Measurements from ENCODE around the gene VASH1. TPM values are rescaled to one million over a fixed set of nuclear protein-coding genes. Genes with fewer than 3 reads are reported as not detected.

The VASH1 gene
- polyA plus RNA-seq, 6 donors from 2014 or later: 0.05 to 0.61 (median 0.39) TPM; not detected in 1

DNA sequence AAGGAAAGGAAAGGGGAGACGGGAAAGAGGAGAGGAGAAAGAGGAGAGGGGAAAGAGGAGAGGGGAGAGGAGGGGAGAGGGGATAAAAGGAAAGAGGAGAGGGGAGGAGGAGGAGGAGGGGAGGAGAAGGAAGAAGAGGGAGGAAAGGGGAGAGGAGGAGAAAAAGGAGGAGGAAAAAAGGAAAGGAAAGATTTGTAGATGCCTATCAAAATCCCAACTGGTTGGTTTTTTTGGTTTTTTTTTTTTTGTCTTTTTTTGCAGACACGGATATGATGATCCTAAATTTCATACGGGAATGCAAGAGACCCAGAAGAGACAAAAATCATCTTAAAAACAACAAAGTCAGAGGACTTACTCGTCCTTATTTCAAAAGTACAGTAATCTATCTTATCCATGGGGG is 32.1 kb downstream of the VASH1 start:
- H3K4me3 Mint-ChIP-seq: no peak overlapping the region
- no peaks in the 10 kb centered on the region for H3K27me3 Mint-ChIP-seq
- ATAC-seq (ENCODE audit: low read depth in 2 of 2): no peak
- DNase-seq: no peak
- H3K9me3 Mint-ChIP-seq: peaks cover 0 to 2% (median 0%) of the 10 kb centered on the region in 7 donors
- H3K4me1 Mint-ChIP-seq: peaks cover 0 to 4% (median 0%) of the 10 kb centered on the region in 3 donors
- peak overlapping the region in 1 of 6 donors; percentile 80 for H3K27ac Mint-ChIP-seq
- H3K36me3 Mint-ChIP-seq: peaks cover 29 to 33% of the 10 kb centered on the region in 2 donors

DNA sequence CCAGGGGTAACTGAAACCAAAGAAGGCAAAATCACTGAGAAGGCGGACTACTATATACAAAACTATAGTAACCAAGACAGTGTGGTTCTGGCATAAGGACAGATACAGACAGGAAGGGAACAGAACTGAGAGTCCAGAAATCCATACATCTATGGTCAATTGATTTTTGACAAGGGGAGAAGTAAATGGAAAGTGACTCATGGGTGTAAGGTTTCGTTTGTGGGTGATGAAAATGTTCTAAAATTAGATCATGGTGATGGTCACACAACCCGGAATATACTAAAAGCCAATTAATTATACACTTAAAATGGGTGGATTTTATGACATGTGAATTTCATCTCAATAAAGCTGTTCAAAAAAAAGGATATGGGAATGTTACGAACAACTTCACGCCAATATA is 32.7 kb downstream of the VASH1 start:
- Mint-ChIP-seq H3K27ac (no peak overlapping the region), H3K27me3 (no peaks in the 10 kb centered on the region), H3K4me3 (no peak overlapping the region), H3K9me3 (peaks cover 0 to 2% (median 0%) of the 10 kb centered on the region in 7 donors), H3K4me1 (peaks cover 0 to 4% (median 0%) of the 10 kb centered on the region in 3 donors), H3K36me3 (peaks cover 24 to 27% of the 10 kb centered on the region in 2 donors)
- DNase-seq (no peak), ATAC-seq (ENCODE audit: low read depth in 2 of 2) (no peak)

DNA sequence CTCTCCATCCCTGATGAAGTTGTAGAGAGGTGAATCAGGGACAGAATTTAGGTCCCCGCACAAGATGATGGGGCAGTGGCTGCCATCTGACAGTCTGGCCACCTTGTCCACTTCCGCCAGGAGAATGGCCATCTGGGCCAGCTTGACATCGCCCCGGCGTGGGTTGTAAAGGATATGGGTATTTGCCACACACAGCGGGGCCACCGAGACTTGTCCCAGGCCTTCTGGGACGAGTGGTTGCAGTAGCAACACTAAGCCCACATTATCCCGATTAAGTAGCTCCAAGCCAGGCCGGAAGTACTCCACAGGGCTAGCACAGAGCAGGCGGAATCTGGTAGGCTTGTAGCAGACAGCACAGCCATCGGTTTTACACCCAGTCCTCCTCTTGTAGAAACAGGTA is 45.2 kb downstream of the VASH1 start:
- no peak for ATAC-seq (ENCODE audit: low read depth in 2 of 2)
- DNase-seq: no peak
- Mint-ChIP-seq H3K4me3 (no peak overlapping the region), H3K9me3 (no peaks in the 10 kb centered on the region), H3K4me1 (peaks cover 12 to 18% (median 17%) of the 10 kb centered on the region in 3 donors), H3K27me3 (no peaks in the 10 kb centered on the region), H3K36me3 (peaks cover 28 to 34% of the 10 kb centered on the region in 2 donors), H3K27ac (no peak overlapping the region)

DNA sequence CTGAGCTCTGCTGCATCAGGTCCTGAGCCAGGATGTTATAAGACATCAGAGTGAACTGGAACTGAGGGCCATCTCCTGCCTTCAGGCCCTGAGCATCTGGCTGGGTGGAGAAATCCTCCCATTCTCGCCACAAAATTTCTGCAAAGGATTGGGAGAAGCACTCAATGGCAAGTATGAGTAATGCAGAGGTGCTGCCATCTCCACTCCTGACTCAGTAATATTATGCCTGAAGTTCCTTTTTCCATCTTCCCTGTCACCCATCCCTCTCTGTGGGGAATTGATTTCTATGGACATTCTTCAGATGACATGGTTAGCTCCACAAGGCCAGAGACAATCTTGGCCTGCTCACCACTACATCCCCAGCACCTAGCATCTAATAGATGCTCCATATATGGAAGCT is 46.7 kb downstream of the VASH1 start:
- no peak overlapping the region for H3K4me3 Mint-ChIP-seq
- peaks cover 22 to 29% (median 27%) of the 10 kb centered on the region in 3 donors for H3K4me1 Mint-ChIP-seq
- H3K27me3 Mint-ChIP-seq: no peaks in the 10 kb centered on the region
- H3K9me3 Mint-ChIP-seq: no peaks in the 10 kb centered on the region
- no peak for DNase-seq
- H3K27ac Mint-ChIP-seq: no peak overlapping the region
- peaks cover 20 to 24% of the 10 kb centered on the region in 2 donors for H3K36me3 Mint-ChIP-seq
- no peak for ATAC-seq (ENCODE audit: low read depth in 2 of 2)

DNA sequence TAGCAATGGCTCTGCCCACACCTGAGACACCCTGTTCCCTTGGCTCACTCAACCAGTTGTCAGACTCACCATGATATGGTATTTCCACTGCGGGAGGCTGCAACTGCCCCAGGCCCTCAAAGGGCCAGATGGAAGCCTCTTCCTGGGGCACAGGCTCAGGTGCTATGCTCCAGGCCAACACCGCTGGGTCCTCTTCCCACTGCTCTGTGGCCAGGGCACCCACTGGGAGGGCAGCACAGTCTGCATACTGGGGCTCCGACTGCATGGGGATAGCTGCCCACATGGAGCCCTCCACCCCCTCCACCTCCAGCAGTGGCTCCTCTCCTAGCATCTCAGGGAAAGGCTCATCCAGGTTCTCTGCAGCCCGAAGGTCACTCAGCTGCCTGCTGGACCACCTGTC is 47.7 kb downstream of the VASH1 start:
- DNase-seq (no peak), ATAC-seq (ENCODE audit: low read depth in 2 of 2) (no peak)
- H3K9me3 Mint-ChIP-seq: no peaks in the 10 kb centered on the region
- peaks cover 26 to 35% (median 33%) of the 10 kb centered on the region in 3 donors for H3K4me1 Mint-ChIP-seq
- no peaks in the 10 kb centered on the region for H3K27me3 Mint-ChIP-seq
- H3K27ac Mint-ChIP-seq: no peak overlapping the region
- peak overlapping the region in 1 of 8 donors; percentile 18 for H3K4me3 Mint-ChIP-seq
- peaks cover 10 to 22% of the 10 kb centered on the region in 2 donors for H3K36me3 Mint-ChIP-seq

DNA sequence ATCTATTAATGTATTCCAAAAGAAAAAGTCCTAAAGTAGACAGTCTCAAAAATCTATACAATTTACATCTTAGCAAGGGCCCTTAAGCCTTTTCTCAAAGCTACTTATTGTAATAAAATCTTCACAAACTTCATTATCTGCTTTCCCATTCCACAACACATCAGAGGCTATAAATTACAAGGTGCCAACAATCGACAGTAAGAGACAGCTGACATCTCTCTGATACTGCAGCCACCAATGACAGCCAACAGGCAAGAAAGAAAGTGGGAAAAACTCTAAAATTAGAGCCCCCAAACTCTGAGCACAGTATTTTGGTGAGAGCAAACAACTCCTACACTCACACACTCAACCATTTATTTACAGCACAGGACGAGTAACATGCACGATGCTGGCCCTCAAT is 49.3 kb downstream of the VASH1 start:
- ATAC-seq (ENCODE audit: low read depth in 2 of 2) (no peak), DNase-seq (no peak)
- Mint-ChIP-seq H3K4me1 (peaks cover 26 to 35% (median 33%) of the 10 kb centered on the region in 3 donors), H3K27me3 (no peaks in the 10 kb centered on the region), H3K36me3 (peaks cover 8 to 16% of the 10 kb centered on the region in 2 donors), H3K27ac (peak overlapping the region in 2 of 6 donors; percentile 43 to 75), H3K9me3 (no peaks in the 10 kb centered on the region), H3K4me3 (peak overlapping the region in 4 of 8 donors; percentile 49 to 96 (median 82))

DNA sequence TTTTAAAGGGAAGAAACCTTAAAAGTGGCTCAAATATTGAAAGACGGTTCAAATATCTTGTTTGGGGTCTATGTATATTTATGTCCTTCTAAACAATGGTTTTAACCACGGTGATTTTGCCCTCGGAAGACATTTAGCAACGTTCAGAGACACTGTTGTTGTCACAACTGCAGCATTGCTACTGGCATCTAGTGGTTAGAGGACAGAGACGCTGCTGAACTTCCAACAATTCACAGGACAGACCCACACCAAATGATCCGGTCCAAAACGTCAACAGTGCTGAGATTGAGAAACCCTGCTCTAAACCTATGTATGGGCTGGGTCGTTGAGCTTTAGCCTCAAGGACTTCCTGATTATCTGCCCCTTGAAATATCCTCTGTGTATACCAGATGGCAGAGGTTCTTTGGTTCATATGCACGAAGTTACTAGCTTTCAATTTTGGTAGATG is 49.7 kb downstream of the VASH1 start:
- peaks cover 26 to 35% (median 33%) of the 10 kb centered on the region in 3 donors for H3K4me1 Mint-ChIP-seq
- no peak for DNase-seq
- H3K27me3 Mint-ChIP-seq: no peaks in the 10 kb centered on the region
- peak in 1 of 2 donors; percentile 3 for ATAC-seq (ENCODE audit: low read depth in 2 of 2)
- H3K9me3 Mint-ChIP-seq: no peaks in the 10 kb centered on the region
- peak overlapping the region; percentile 49 to 97 (median 87) for H3K4me3 Mint-ChIP-seq
- peak overlapping the region in 4 of 6 donors; percentile 18 to 75 (median 56) for H3K27ac Mint-ChIP-seq
- peaks cover 8 to 12% of the 10 kb centered on the region in 2 donors for H3K36me3 Mint-ChIP-seq

DNA sequence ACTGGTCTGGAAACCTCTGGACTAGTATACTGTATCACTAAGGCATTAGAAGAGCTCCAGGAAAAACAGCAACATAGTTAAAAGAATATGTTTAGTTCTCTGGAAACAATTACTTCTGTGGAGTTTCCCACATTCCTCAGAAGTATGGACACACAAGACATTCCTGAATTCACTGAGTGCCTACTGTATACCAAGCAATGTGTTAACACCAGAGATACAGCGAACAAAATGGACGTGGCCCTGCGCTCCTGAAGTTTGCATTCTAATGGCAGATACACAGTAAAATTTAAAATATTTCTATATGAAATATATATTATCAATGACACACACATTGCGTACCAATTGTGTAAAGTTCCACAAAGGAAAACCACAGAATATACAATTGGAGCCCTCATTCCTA is 50.3 kb downstream of the VASH1 start:
- no peaks in the 10 kb centered on the region for H3K9me3 Mint-ChIP-seq
- no peaks in the 10 kb centered on the region for H3K27me3 Mint-ChIP-seq
- no peak for ATAC-seq (ENCODE audit: low read depth in 2 of 2)
- no peak for DNase-seq
- H3K4me3 Mint-ChIP-seq: peak overlapping the region; percentile 80 to 97 (median 94)
- peak overlapping the region in 4 of 6 donors; percentile 53 to 97 (median 94) for H3K27ac Mint-ChIP-seq
- peaks cover 8 to 11% of the 10 kb centered on the region in 2 donors for H3K36me3 Mint-ChIP-seq
- H3K4me1 Mint-ChIP-seq: peaks cover 26 to 35% (median 33%) of the 10 kb centered on the region in 3 donors

DNA sequence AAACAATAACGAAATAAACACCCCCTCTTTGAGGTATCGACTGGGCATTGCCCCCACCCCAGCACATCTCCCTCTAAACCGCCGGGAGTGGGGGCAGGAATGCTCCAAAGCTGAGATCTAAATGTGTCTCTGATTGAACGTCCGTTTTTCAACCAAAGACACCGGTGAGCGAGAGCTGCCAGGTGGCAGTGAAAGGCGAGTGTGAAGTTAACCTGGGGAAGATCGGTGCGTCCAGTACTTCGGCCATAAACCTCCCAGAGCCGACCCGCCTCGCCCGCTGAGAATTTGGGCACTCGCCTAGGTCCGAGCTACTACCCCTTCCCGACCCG is 50.8 kb downstream of the VASH1 start:
- peaks cover 4 to 9% of the 10 kb centered on the region in 2 donors for H3K36me3 Mint-ChIP-seq
- peak overlapping the region; percentile 53 to 97 (median 94) for H3K27ac Mint-ChIP-seq
- H3K27me3 Mint-ChIP-seq: no peaks in the 10 kb centered on the region
- ATAC-seq (ENCODE audit: low read depth in 2 of 2): peak; percentile 4 to 9
- DNase-seq: no peak
- H3K4me3 Mint-ChIP-seq: peak overlapping the region; percentile 80 to 97 (median 94)
- H3K9me3 Mint-ChIP-seq: no peaks in the 10 kb centered on the region
- peaks cover 26 to 35% (median 33%) of the 10 kb centered on the region in 3 donors for H3K4me1 Mint-ChIP-seq

DNA sequence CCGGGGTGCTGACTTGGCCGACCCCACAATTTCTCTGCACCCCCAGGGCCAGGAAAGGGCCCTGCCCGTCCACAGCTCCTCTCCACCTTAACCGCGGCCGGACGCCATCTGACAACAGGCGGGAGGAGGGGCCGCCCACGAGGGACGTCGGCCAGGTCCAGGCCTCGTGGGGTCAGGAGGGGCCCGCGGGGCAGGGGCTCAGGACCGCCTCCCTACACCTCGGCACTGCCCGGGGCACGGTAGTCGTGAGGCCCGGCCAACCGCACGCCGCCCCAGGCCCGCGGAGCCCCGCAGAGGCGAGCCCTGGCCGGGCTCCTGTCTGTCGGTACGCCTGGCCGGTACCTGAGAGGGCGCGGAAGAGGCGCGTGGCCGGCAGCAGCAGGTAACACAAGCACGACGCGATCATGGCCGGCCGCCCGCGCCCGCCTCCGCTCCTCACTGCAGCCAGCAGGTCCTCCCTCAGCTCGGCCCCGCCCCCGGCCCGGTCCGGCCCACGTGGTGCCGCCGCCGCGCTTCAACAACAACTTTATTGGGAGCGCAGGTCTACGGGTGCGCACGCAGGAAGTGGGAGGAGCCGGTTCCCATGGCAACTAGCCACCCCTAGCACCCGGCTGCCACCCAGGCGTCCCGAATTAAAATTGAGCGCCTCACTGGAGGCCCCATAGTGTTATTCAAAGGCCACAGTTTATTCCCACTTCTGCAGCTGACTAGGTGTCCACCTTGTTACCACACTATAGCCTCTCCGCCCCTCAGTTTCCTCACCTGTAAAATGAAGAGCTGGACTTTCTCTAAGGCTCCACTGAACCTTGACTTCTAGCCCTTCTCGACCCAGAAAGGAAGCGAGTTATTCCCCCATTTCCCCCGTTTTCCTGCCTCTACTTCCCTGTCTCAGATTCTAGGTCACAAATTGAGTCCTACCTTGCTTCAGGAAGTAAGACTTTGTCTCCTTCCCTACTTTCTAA is 51.4 kb downstream of the VASH1 start, which contains the start of gene ANGEL1:
Gene ANGEL1, minus strand, starts transcription at position 461 of the 962 bp plus-strand sequence. Its CDS starts 55 bp downstream, at position 406.
- peak within 1 kb of the TSS; percentile 80 to 97 (median 94) for H3K4me3 Mint-ChIP-seq
- DNase-seq: peak; percentile 98

DNA sequence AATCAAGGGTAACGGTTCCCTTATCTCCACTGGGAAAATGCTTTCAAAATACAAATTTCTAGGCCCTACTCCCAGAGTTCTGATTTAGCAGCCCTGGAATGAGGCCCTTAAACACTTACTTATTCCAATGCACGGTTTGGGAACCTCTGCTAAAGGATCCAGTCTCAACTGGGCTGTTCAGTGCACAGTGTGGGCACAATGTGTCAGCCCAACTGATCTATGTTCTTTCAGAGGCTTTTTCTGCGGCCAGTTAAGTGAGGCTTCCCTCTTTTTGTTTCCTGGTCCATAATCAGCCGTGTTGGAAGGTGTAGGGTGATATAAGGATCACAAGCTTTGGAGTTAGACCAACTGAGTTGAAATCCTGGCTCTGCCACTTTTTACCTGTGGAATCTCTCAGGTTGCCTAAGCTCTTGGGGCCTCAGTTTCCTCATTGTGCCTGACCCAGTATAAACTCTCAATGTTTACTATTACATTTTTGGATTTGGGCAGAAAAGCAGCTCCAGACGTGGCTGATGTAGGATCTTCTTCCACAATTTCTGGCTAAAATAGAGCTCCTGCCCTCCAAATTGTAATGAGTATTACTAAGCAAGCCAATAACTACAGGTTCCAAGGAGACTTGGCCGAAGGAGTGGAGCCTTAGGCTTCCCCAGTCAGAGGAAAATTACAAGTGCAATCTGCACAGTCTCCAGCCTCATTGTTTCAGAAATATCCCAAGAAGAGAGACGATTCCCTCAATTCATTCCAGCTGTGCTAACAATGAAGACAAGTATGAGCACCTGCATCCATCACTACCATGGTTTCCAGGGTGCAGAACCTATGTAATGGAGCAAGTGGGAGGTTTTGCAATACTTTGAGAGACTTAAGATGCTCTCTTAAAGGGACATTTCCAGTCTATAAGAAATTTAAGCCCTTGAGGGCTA is 53.7 kb downstream of the VASH1 start:
- ATAC-seq (ENCODE audit: low read depth in 2 of 2): no peak
- Mint-ChIP-seq H3K27me3 (peaks cover 0 to 7% (median under 1%) of the 10 kb centered on the region in 3 donors), H3K9me3 (no peaks in the 10 kb centered on the region), H3K27ac (peak overlapping the region in 2 of 6 donors; percentile 27 to 55), H3K4me3 (no peak overlapping the region), H3K4me1 (peaks cover 26 to 27% (median 26%) of the 10 kb centered on the region in 3 donors), H3K36me3 (no peaks in the 10 kb centered on the region)
- DNase-seq: no peak

More for the DNA sequence above, 51.4 kb downstream of the VASH1 start, which contains the start of gene ANGEL1:
- H3K36me3 Mint-ChIP-seq: peaks cover 0 to 6% of the 10 kb centered on the region in 2 donors
- peak within 1 kb of the TSS; percentile 92 to 99 (median 97) for H3K27ac Mint-ChIP-seq
- ATAC-seq (ENCODE audit: low read depth in 2 of 2): peak; percentile 90 to 91
- no peaks in the 10 kb centered on the region for H3K27me3 Mint-ChIP-seq
- H3K9me3 Mint-ChIP-seq: no peaks in the 10 kb centered on the region
- H3K4me1 Mint-ChIP-seq: peaks cover 26 to 35% (median 33%) of the 10 kb centered on the region in 3 donors

DNA sequence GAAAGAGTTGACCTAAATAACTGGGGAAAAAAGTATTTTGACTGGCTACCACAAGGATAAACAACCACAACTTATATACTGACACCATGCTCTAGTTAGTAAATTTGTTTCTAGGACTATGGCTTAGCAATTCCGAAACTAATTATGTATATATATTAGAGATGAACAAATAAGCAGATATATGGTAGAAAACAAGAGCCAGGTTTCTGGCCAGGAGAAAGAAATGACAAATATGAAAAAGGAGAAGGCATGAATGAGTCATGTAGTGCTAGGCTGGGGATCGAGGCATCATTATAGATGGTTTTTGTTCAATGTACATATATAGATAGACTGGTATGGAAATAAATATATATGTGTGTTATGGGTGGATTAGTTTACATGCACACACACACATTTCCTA is 59.4 kb downstream of the VASH1 start:
- no peaks in the 10 kb centered on the region for H3K9me3 Mint-ChIP-seq
- H3K4me3 Mint-ChIP-seq: no peak overlapping the region
- H3K36me3 Mint-ChIP-seq: no peaks in the 10 kb centered on the region
- H3K27me3 Mint-ChIP-seq: peaks cover 18 to 23% (median 21%) of the 10 kb centered on the region in 3 donors
- no peaks in the 10 kb centered on the region for H3K4me1 Mint-ChIP-seq
- no peak for DNase-seq
- ATAC-seq (ENCODE audit: low read depth in 2 of 2): no peak
- H3K27ac Mint-ChIP-seq: no peak overlapping the region

DNA sequence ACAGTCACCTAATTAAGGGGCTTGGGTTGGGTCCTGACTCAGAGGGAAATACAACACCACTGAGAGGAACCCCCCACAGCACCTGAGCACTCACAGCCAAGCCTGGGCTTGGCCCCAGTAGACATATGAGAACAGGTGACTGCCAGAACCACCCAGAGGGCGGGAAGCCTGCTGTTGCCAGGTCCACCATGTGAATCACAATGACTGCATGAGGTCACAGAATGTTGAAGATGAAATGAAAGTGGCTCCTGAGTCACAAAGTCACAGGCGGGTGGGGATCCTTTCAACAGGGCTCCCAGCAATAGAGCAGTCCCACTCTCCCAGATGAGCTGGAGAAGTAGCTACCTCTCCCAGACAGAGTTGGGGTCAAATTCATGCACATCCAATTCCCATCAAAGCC is 64.9 kb downstream of the VASH1 start, which contains the start of gene LRRC74A:
Gene LRRC74A, plus strand, starts transcription at position 287 of the 400 bp plus-strand sequence. CDS start 290 bp downstream, outside the sequence.
- Mint-ChIP-seq H3K4me3 (no peak within 1 kb of the TSS), H3K9me3 (no peaks in the 10 kb centered on the region), H3K27me3 (peaks cover 13 to 19% (median 17%) of the 10 kb centered on the region in 3 donors), H3K36me3 (no peaks in the 10 kb centered on the region), H3K4me1 (no peaks in the 10 kb centered on the region), H3K27ac (no peak within 1 kb of the TSS)
- ATAC-seq (ENCODE audit: low read depth in 2 of 2) (no peak), DNase-seq (no peak)
